Colonic mucosa (tissue), 4 donors: ENCODE measurements around the gene FGF1. TPM values are rescaled to one million over a fixed set of nuclear protein-coding genes. Genes with fewer than 3 reads are reported as not detected.

Source experiments
- DNase-seq: peaks from one replicate; pipeline ENCODE4 v3.0.0-alpha.2; 2020
- H3K27ac ChIP-seq: fragments of 200-600 bp; one replicate; pipeline ENCODE4 v1.8.0; 2021
- H3K27me3 ChIP-seq: fragments of 200-600 bp; one replicate; pipeline ENCODE4 v1.8.0; 2021
- H3K36me3 ChIP-seq: fragments of 200-600 bp; one replicate; pipeline ENCODE4 v1.8.0; 2021
- H3K4me1 ChIP-seq: fragments of 200-600 bp; one replicate; pipeline ENCODE4 v1.8.0; 2021; ENCODE audit warnings: mild to moderate bottlenecking
- H3K4me3 ChIP-seq: fragments of 200-600 bp; one replicate; pipeline ENCODE4 v1.8.0; 2021
- H3K9ac ChIP-seq, 2 donors: one replicate each; pipeline ENCODE4 v1.7.0; 2013; ENCODE audit warnings: control low read depth in 2 of 2, low read depth in 2 of 2, low read length in 2 of 2
- H3K9me3 ChIP-seq: fragments of 200-600 bp; one replicate; pipeline ENCODE4 v1.8.0; 2021
- intact Hi-C: fragments of 100-400 bp; cut with DNase I; formaldehyde crosslinking; loops from one replicate; pipeline ENCODE4 v1.14.1; 2022
- total RNA-seq, 2 donors: library from RNA; stranded (reverse); fragmentation: NEBNext Ultra II Directional in 1 of 2; extraction: Animal tissue kit (Norgen Biotek cat#: 25700) in 1 of 2; gene quantifications; one replicate each; pipeline ENCODE4 v1.2.1, GENCODE V29; 2021
- TF ChIP-seq, protein P1 (sequence below): fragments of 200-600 bp; IDR thresholded peaks from one replicate; pipeline ENCODE4 v1.8.0; 2022; ENCODE audit warnings: antibody characterized with exemption, mild to moderate bottlenecking
- donor health status: healthy.
- donor health status: DM: no; HTN: no; CAD: no.
- donor health status: DM: no; HTN: no; CAD: no.

FGF1 gene
- total RNA-seq, 2 donors from 2014 or later, result 0.90 TPM; not detected in 1

DNA sequence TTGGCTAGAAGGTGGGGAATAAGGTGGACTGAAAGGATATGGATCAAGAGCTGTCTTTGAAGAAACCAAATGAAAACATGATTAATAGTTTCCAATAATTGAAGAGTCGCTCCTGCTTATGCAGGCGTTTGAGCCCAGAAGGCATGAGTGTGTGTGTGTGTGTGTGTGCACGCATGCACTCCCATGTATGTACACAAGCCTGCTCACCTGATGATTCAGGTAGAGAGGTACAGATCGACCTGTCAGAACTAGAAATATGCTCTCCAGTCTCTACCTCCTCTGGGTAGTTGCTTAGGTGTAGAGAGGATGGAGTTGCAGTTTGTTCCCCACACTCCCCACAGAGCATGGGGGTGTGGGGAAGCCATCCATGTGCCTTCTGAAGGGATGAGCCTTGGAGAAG is 1.1 kb upstream of the FGF1 start:
- H3K27me3 ChIP-seq, result no peaks in the 10 kb centered on the region
- intact Hi-C loops, result no loop called here
- no peak overlapping the region for H3K9ac ChIP-seq
- no peak overlapping the region for H3K4me3 ChIP-seq
- DNase-seq, result no peak
- H3K4me1 ChIP-seq, result no peaks in the 10 kb centered on the region
- no peaks in the 10 kb centered on the region for H3K36me3 ChIP-seq
- no peak overlapping the region for H3K27ac ChIP-seq
- no peaks in the 10 kb centered on the region for H3K9me3 ChIP-seq
- TF ChIP-seq, protein P1, sequence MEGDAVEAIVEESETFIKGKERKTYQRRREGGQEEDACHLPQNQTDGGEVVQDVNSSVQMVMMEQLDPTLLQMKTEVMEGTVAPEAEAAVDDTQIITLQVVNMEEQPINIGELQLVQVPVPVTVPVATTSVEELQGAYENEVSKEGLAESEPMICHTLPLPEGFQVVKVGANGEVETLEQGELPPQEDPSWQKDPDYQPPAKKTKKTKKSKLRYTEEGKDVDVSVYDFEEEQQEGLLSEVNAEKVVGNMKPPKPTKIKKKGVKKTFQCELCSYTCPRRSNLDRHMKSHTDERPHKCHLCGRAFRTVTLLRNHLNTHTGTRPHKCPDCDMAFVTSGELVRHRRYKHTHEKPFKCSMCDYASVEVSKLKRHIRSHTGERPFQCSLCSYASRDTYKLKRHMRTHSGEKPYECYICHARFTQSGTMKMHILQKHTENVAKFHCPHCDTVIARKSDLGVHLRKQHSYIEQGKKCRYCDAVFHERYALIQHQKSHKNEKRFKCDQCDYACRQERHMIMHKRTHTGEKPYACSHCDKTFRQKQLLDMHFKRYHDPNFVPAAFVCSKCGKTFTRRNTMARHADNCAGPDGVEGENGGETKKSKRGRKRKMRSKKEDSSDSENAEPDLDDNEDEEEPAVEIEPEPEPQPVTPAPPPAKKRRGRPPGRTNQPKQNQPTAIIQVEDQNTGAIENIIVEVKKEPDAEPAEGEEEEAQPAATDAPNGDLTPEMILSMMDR, result no peak

DNA sequence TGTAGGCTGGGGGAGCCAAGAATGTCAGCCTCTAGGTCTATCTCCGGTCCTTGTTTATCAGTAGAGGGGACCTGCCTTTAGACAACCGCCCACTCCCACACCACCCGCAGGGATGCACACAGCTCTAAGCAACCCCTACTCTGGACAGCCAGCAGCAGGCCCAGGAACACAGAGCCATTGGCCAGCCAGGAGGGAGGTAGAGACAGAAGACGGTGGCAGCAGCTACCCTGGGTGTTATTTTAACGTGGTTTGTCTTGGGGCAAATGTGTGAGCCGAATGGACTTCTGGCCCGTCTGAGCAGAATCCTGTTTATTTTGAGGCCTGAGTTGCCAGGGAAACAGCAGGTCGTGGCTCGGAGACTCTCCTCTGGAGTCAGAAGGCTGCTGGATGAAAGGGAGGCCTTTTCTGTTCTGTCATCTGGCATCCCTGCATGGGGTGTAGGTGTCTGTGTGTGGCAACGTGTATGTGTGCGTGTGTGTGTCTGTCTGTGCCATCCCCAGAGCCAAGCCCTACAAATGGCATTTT is 382 bp upstream of the FGF1 start:
- Histone ChIP-seq H3K4me1 (no peaks in the 10 kb centered on the region), H3K27me3 (no peaks in the 10 kb centered on the region), H3K9ac (no peak overlapping the region), H3K9me3 (no peaks in the 10 kb centered on the region), H3K36me3 (no peaks in the 10 kb centered on the region), H3K27ac (no peak overlapping the region), H3K4me3 (no peak overlapping the region)
- no peak for DNase-seq
- intact Hi-C loops, result no loop called here
- TF ChIP-seq, protein P1, result no peak

DNA sequence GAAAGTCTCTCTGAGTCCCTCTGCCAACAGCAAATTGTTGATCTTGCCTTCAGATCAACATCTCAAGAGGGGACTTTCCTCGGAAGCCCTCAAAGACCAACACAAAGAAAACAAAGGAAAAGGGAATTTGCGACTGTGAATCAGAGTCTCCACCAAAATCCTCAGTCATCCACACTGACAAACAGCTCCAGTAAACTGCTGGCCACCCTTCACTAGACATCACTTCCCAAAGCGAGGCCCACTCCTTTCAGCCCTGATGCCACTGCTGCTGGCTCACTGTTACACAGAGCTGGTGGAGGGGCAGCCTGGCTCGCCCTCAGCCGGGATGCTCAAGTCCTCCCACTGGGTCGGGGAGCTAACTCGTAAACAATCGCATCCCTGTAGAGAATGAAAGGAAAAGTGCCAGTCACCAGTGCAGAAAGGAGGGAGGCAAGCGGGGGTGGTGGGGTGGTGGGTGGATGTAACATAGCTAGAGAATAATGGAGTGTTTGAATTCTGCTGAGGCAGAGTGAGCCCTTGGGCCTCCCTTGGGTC is 1.3 kb downstream of the FGF1 start:
- DNase-seq, result no peak
- intact Hi-C loops, result no loop called here
- H3K4me1 ChIP-seq, result no peaks in the 10 kb centered on the region

DNA sequence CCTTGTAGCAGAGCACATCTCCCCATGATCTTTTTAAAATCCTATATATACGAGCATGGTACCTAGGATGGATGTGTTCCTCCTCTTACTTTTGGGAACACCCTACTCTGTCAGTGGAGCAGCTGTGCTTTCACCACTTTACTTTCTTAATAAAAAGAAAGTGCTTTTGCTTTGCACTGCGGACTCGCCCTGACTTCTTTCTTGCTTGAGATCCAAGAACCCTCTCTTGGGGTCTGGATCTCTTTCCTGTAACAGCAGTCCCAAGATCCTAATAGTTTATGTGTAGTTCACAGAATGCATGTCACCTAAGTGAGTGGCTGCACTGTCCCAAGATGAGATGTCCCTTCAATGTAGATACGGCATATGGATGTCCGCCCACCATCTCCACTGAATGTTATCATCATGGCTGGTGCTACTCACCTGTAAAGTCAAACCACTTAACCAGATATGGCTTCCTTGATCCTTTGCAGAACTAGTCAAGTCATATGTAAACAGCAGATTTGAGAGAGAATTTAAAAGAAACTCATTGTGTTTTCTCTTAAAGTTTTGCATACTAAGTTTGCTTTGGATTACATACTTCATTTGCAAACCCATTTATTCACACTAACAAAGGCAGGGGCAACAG is 1.9 kb downstream of the FGF1 start:
- no peaks in the 10 kb centered on the region for H3K36me3 ChIP-seq
- H3K9ac ChIP-seq, result no peak overlapping the region
- TF ChIP-seq, protein P1, result no peak
- no peaks in the 10 kb centered on the region for H3K4me1 ChIP-seq
- H3K9me3 ChIP-seq, result no peaks in the 10 kb centered on the region
- no peak overlapping the region for H3K27ac ChIP-seq
- intact Hi-C loops, result no loop called here
- DNase-seq, result no peak
- H3K27me3 ChIP-seq, result no peaks in the 10 kb centered on the region
- no peak overlapping the region for H3K4me3 ChIP-seq

More for the DNA sequence above, 1.3 kb downstream of the FGF1 start:
- TF ChIP-seq, protein P1, result no peak
- no peaks in the 10 kb centered on the region for H3K9me3 ChIP-seq
- no peak overlapping the region for H3K9ac ChIP-seq
- H3K36me3 ChIP-seq, result no peaks in the 10 kb centered on the region
- H3K4me3 ChIP-seq, result no peak overlapping the region
- no peaks in the 10 kb centered on the region for H3K27me3 ChIP-seq
- no peak overlapping the region for H3K27ac ChIP-seq

DNA sequence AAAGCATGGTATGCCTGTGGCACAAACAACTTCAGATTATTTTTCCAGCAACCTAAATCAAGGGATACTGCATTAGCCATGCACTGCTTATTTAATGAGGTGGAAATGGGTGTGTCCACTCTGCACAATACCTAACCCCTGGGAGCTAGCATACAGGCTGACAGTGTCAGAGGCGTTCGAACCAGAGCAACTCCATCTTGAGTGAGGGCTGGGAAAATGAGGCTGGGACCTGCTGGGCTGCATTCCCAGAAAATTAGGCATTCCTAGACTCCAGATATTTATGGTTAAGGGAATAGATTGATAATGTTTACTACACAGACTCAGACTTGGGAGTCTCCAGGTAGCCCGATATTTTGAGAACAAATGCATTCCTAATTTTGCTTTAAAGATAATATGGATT is 2.8 kb downstream of the FGF1 start:
- TF ChIP-seq, protein P1, result no peak
- H3K9ac ChIP-seq, result no peak overlapping the region
- intact Hi-C loops, result no loop called here
- H3K36me3 ChIP-seq, result no peaks in the 10 kb centered on the region
- no peaks in the 10 kb centered on the region for H3K27me3 ChIP-seq
- H3K9me3 ChIP-seq, result no peaks in the 10 kb centered on the region
- no peaks in the 10 kb centered on the region for H3K4me1 ChIP-seq
- no peak for DNase-seq
- H3K27ac ChIP-seq, result no peak overlapping the region
- H3K4me3 ChIP-seq, result no peak overlapping the region
